Suppressor macrophage (primary cell): ENCODE results near the gene HIRIP3.
"Not testable (repeated sequence)": the region's sequence is repeated elsewhere in the genome, so short reads cannot be mapped to it uniquely, and the experiment has no call there.

Experiments used
- DNase-seq, 4 experiments: peaks; one replicate each; pipeline ENCODE4 v3.0.0-alpha.2; 2020 to 2022

The HIRIP3 gene

GRCh38 chr16:30016555-30017276, 21.3 kb upstream of the HIRIP3 start:
- no peak for DNase-seq

GRCh38 chr16:30015450-30015849, 20.0 kb upstream of the HIRIP3 start:
- not testable (repeated sequence) for DNase-seq

- DNase-seq = not testable (repeated sequence)
These were observed 17.2 kb upstream of the HIRIP3 start for GRCh38 chr16:30012598-30012997.

GRCh38 chr16:30011714-30012504, 16.5 kb upstream of the HIRIP3 start:
- no peak for DNase-seq

- DNase-seq = peak in 2 of 4 experiments; percentile 28 to 50
These were observed 15.7 kb upstream of the HIRIP3 start, which contains the start of gene DOC2A for GRCh38 chr16:30010844-30011713. DOC2A (minus strand) TSS chr16:30011027; CDS start chr16:30010222, 805 bp downstream.

GRCh38 chr16:30009990-30010843, 14.8 kb upstream of the HIRIP3 start:
- DNase-seq = peak in 1 of 4 experiments; percentile 22

- DNase-seq = no peak
These were observed 13.9 kb upstream of the HIRIP3 start for GRCh38 chr16:30009085-30009862.

- no peak for DNase-seq
These were observed 12.0 kb upstream of the HIRIP3 start for GRCh38 chr16:30007378-30007895.

GRCh38 chr16:30006659-30007377, 11.4 kb upstream of the HIRIP3 start:
- no peak for DNase-seq

GRCh38 chr16:30006095-30006473, 10.7 kb upstream of the HIRIP3 start:
- DNase-seq = no peak

- DNase-seq = peak; percentile 50 to 74 (median 66)
These were observed 10.1 kb upstream of the HIRIP3 start for GRCh38 chr16:30005341-30006094.

- DNase-seq = no peak
These were observed 9.4 kb upstream of the HIRIP3 start for GRCh38 chr16:30004811-30005242.

GRCh38 chr16:30004424-30004776, 9.0 kb upstream of the HIRIP3 start:
- no peak for DNase-seq

- no peak for DNase-seq
These were observed 8.4 kb upstream of the HIRIP3 start for GRCh38 chr16:30003670-30004423.

GRCh38 chr16:30002614-30003346, 7.4 kb upstream of the HIRIP3 start:
- no peak for DNase-seq

GRCh38 chr16:30000735-30001631, 5.6 kb upstream of the HIRIP3 start:
- no peak for DNase-seq

GRCh38 chr16:29999605-30000004, 4.2 kb upstream of the HIRIP3 start:
- DNase-seq = no peak
